Brain pericyte (primary cell): ENCODE measurements around the gene ARL14EPL.
"Not testable (repeated sequence)": the region's sequence is repeated elsewhere in the genome, so short reads cannot be mapped to it uniquely, and the experiment has no call there.

Experiments
- DNase-seq: peaks from one replicate; pipeline ENCODE4 v3.0.0-alpha.2; 2012; ENCODE audit warnings: low read depth, low spot score

The ARL14EPL gene

DNA sequence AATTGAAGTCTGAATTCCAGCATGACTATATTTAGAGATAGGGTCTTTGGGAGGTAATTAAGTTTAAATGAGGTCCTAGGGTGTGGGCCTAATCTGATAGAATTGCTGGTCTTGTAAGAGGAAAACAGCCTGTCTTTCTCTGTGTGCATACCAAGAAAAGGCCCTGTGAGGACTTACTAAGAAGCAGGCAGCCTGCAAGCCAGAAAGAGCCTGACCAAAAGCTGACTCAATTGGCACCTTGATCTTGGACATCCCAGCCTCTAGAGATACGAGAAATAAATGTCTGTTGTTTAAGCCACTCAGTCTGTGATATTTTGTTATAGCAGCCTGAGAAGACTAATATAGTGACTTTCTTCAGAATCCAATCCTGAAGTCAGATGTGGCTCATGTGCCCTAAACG is 14.6 kb downstream of the ARL14EPL start:
- DNase-seq = no peak

GRCh38 chr5:116058346-116058936 is 26.2 kb downstream of the ARL14EPL start:
- DNase-seq = no peak

DNA sequence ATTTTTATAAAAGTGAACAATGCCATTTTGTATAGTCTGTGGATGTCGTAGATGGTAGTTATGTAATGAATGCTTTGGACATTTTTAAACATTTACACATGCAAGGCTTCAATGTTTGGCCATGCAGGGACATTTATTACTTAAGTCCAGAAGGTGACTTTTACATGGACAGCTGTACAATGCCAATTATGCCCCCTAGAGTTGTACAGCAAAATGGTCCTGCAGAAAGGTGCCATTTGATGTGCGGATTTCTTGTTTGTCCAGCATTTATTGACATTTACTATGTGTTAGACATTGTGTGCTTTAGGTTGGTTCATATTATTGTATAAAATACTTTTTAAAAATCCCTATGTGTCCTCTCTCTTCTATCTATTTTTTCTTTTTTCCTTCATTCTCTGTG is 30.1 kb downstream of the ARL14EPL start:
- DNase-seq = no peak

DNA sequence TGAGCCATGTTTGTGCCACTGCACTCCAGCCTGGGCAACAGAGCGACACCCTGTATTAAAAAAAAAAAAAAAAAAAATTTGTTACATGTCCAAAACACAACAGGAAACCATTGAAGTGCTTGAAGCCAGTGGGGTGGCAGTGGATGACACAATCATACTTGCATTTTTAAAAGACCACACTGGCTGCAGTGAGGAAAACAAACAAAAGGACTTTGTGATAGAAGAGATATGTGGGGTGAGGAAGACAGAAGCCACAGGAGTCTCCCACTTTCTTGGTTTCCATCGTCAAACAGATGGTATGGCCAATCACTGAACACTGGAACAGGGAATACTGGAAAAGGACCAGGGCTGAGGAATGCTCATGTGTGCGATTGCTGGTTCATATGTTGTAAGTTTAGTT is 31.7 kb downstream of the ARL14EPL start:
- DNase-seq = no peak

GRCh38 chr5:116068028-116068632 is 35.9 kb downstream of the ARL14EPL start:
- DNase-seq = no peak

- no peak for DNase-seq
These were observed 38.9 kb downstream of the ARL14EPL start for GRCh38 chr5:116071211-116071610.

GRCh38 chr5:116075191-116075831 is 43.0 kb downstream of the ARL14EPL start:
- no peak for DNase-seq

DNA sequence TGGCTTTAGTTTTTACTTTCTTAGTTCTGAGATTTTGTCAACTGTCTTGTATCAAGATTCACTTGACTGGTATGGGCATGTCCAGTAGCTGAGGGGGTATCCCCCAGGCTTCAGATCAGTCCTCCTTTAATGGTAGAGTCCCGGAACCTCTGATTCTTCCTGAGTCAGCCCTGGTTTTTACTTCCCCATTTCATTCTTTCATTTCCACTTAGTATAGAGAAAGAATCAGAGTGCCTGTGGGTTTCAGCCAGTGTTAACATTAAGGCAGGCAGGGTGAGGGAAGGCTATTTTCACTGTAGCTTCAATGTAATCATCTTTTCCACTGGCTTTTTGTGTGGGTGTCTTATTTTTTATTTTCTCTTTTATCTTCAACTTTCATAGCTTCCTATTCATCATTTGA is 44.2 kb downstream of the ARL14EPL start:
- DNase-seq = no peak

- no peak for DNase-seq
These were observed 45.9 kb downstream of the ARL14EPL start for GRCh38 chr5:116078199-116078598.

DNA sequence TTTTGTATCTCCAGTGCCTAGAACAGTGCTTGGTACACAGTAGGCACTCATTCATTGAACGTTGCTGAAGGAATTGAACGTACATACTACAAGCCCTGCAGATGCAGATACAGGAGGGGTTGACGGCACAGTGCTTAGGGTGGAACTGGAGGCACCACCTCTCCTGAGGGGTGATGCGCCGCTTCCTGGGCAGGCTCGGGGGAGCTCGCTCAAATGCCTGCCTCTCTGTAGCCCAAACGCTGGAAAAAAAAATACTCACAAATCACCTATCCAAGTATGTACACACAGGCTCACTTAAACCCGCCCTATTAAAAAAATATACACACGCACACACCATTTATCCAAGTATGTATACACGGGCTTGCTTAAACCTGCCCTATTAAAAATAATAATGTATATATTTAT is 52.0 kb downstream of the ARL14EPL start:
- DNase-seq = no peak

- DNase-seq = peak; percentile 56
These were observed 52.8 kb downstream of the ARL14EPL start, which contains the start of gene COMMD10 for GRCh38 chr5:116084871-116085715. Gene COMMD10, plus strand, starts transcription at chr5:116085025.

DNA sequence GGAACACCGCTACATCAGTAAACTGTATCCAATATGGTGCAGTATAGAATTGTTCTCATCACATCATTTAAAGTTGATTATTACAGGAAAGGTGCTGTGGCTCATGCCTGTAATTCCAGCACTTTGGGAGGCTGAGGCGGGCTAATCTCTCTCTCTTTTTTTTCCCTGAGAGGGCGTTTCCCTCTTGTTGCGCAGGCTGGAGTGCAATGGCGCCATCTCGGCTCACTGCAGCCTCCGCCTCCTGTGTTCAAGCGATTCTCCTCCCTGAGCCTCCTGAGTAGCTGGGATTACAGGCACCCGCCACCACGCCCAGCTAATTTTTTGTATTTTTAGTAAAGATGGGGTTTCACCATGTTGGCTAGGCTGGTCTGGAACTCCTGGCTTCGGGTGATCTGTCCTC is 54.0 kb downstream of the ARL14EPL start:
- not testable (repeated sequence) for DNase-seq

- DNase-seq = no peak
These were observed 55.8 kb downstream of the ARL14EPL start for GRCh38 chr5:116088062-116088461.

- no peak for DNase-seq
These were observed 58.0 kb downstream of the ARL14EPL start for GRCh38 chr5:116090302-116090701.

DNA sequence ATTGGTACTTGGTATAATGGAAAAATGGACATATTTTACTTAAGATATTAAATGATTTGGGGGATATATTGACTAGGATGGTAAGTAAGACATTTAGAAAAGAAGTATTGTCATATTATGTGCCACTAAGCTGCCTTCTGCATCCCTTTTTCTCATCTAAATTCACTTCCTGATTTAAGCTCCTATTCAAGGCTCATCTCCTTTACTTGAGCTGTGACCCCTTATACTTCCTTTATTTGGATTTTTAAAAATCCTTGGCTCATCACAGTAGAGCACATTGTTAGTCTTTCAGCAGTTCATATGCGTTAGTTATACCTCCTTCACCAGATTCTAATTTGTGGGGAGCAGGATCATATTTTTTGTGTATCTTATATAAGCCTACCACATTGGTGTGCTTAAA is 59.1 kb downstream of the ARL14EPL start:
- DNase-seq = no peak

GRCh38 chr5:116097301-116097700 is 65.0 kb downstream of the ARL14EPL start:
- DNase-seq = no peak

DNA sequence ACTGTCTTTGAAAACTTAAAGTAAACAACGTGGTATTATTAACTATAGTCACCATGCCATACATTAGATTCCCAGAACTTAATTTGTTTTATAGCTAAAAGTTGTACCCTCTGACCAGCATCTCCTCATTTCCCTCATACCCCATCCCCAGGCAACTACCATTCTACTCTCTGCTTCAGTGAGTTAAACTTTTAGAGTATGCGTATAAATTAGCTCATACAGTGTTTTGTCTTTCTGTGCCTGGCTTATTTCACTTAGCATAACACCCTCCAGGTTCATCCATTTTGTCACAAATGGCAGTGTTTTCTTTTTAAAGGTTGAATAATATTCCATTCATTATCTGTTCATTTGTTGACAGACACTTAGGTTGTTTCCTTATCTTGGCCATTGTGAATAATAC is 66.7 kb downstream of the ARL14EPL start:
- DNase-seq = no peak

- DNase-seq = not testable (repeated sequence)
These were observed 72.7 kb downstream of the ARL14EPL start for GRCh38 chr5:116104941-116105340.
